HCT116 (cell line): Measurements from ENCODE around the gene CTNNA2. TPM values are rescaled to one million over a fixed set of nuclear protein-coding genes. Genes with fewer than 3 reads are reported as not detected.

ENCODE experiments used
- ATAC-seq: fragments of 200-7000 bp; cut with Tn5 transposase; 2 replicates; pipeline ENCODE4 v1.9.1; 2020; ENCODE audit warnings: mild to moderate bottlenecking, moderate library complexity
- BruUV-seq: library from RNA; stranded (reverse); fragments of 400-500 nt; replicated peaks from 2 replicates; lab custom pipeline; 2021; lab: Mats Ljungman, UMichigan
- CTCF ChIA-PET: fragments of 300-600 bp; sonication (Branson Sonifier 250); formaldehyde crosslinking; loops from one replicate; lab custom pipeline; 2021; ENCODE audit warnings: antibody characterized with exemption; lab: Charles Lee
- POLR2A ChIA-PET: fragments of 300-600, 350-600 bp; sonication (Branson Sonifier 250); formaldehyde crosslinking; loops from one replicate; lab custom pipeline; 2021; ENCODE audit warnings: antibody characterized with exemption; lab: Charles Lee
- RAD21 ChIA-PET, 2 experiments: fragments of 300-600 bp; sonication (Branson Sonifier 250); formaldehyde crosslinking; loops; one replicate each; lab custom pipeline; 2023; ENCODE audit warnings: low total read pairs in 2 of 2; ENCODE audit not compliant: uncharacterized antibody in 2 of 2, unreplicated experiment in 2 of 2, low non-redundant PET in 1 of 2; lab: Charles Lee
- DNase-seq: peaks from one replicate; pipeline ENCODE4 v3.0.0-alpha.2; 2010; ENCODE audit warnings: low read depth, low spot score
- H2AFZ ChIP-seq: fragments of 200-600 bp; shearing (Covaris generic), sonication (generic); 2 replicates; pipeline ENCODE4 v1.6.1; 2017; ENCODE audit warnings: low read depth, mixed run types, mixed read lengths, antibody characterized with exemption, low read length; ENCODE audit not compliant: poor library complexity, severe bottlenecking
- H3K27ac ChIP-seq: 2 replicates; pipeline ENCODE4 v1.5.1; 2012; ENCODE audit warnings: low read depth, low read length
- H3K27me3 ChIP-seq: fragments of 200-600 bp; sonication (generic); 2 replicates; pipeline ENCODE4 v1.6.1; 2016; ENCODE audit warnings: mixed run types, low read length, mixed read lengths; ENCODE audit not compliant: insufficient read depth
- H3K36me3 ChIP-seq, 2 experiments: fragments of 200-500 bp in 1 of 2; fragments of 200-600 bp in 1 of 2; sonication (Bioruptor generic) in 1 of 2; sonication (generic) in 1 of 2; 2 replicates each; pipeline versions ENCODE4 v1.5.1 to v1.6.1; 2014 to 2016; ENCODE audit warnings: low read length in 2 of 2, inconsistent platforms in 1 of 2, mixed read lengths in 1 of 2, mixed run types in 1 of 2; ENCODE audit not compliant: insufficient read depth in 2 of 2, control insufficient read depth in 1 of 2
- H3K4me1 ChIP-seq, 2 experiments: fragments of 200-600 bp in 1 of 2; sonication (generic) in 1 of 2; 2 replicates each; pipeline versions ENCODE4 v1.5.1 to v1.6.1; 2012 to 2017; ENCODE audit warnings: low read length in 2 of 2, inconsistent platforms in 1 of 2, mild to moderate bottlenecking in 1 of 2, mixed read lengths in 1 of 2, mixed run types in 1 of 2, moderate library complexity in 1 of 2; ENCODE audit not compliant: insufficient read depth in 2 of 2, control insufficient read depth in 1 of 2
- H3K4me2 ChIP-seq: fragments of 200-600 bp; sonication (generic); 2 replicates; pipeline ENCODE4 v1.6.1; 2017; ENCODE audit warnings: mixed run types, low read length, mixed read lengths
- H3K4me3 ChIP-seq, 2 experiments: fragments of 200-600 bp in 1 of 2; sonication (generic) in 1 of 2; replicated peaks in 1 of 2; 2 replicates each; pipeline ENCODE4 v1.5.1; 2011 to 2016; ENCODE audit warnings: low read length in 2 of 2, control low read depth in 1 of 2, low read depth in 1 of 2, mild to moderate bottlenecking in 1 of 2, mixed read lengths in 1 of 2, mixed run types in 1 of 2
- H3K79me2 ChIP-seq: fragments of 200-600 bp; sonication (generic); 2 replicates; pipeline ENCODE4 v1.6.1; 2017; ENCODE audit warnings: mild to moderate bottlenecking, mixed run types, low read length, moderate library complexity, mixed read lengths; ENCODE audit not compliant: insufficient read depth
- H3K9ac ChIP-seq: fragments of 200-600 bp; sonication (generic); 2 replicates; pipeline ENCODE4 v1.6.1; 2016; ENCODE audit warnings: low read length, mixed read lengths
- H3K9me2 ChIP-seq: fragments of 200-600 bp; sonication (generic), shearing (Covaris generic); 2 replicates; pipeline ENCODE4 v1.6.1; 2017; ENCODE audit warnings: mixed run types, mild to moderate bottlenecking, moderate library complexity; ENCODE audit not compliant: insufficient read depth
- H3K9me3 ChIP-seq, 2 experiments: fragments of 200-500 bp in 1 of 2; fragments of 200-600 bp in 1 of 2; sonication (Bioruptor generic) in 1 of 2; sonication (generic) in 1 of 2; 2 replicates each; pipeline ENCODE4 v1.6.1; 2014 to 2017; ENCODE audit warnings: low read length in 2 of 2, mixed read lengths in 2 of 2, inconsistent platforms in 1 of 2, low read depth in 1 of 2, mild to moderate bottlenecking in 1 of 2, mixed run types in 1 of 2, moderate library complexity in 1 of 2; ENCODE audit not compliant: control insufficient read depth in 1 of 2, insufficient read depth in 1 of 2
- H4K20me1 ChIP-seq: fragments of 200-600 bp; sonication (generic), shearing (Covaris generic); 2 replicates; pipeline ENCODE4 v1.6.1; 2017; ENCODE audit warnings: mixed run types, mild to moderate bottlenecking, moderate library complexity; ENCODE audit not compliant: insufficient read depth
- EZH2phosphoT487 ChIP-seq: fragments of 200-600 bp; IDR thresholded peaks from 2 replicates; pipeline ENCODE4 v1.6.1; 2018; ENCODE audit warnings: antibody characterized with exemption, borderline replicate concordance
- POLR2AphosphoS5 ChIP-seq: IDR thresholded peaks from 2 replicates; pipeline ENCODE4 v1.6.1; 2011; ENCODE audit warnings: mild to moderate bottlenecking, low read depth, low read length, moderate library complexity
- RAD21 ChIP-seq: IDR thresholded peaks from 2 replicates; pipeline ENCODE4 v1.6.1; 2012; ENCODE audit warnings: low read depth, mild to moderate bottlenecking
- SRF ChIP-seq: IDR thresholded peaks from 2 replicates; pipeline ENCODE4 v1.6.1; 2012; ENCODE audit warnings: low read depth
- TCF7L2 ChIP-seq: IDR thresholded peaks from 2 replicates; pipeline ENCODE4 v1.7.0; 2011; ENCODE audit warnings: borderline replicate concordance, inconsistent platforms; ENCODE audit not compliant: insufficient read depth, insufficient read length; ENCODE audit errors: extremely low read depth
- YY1 ChIP-seq: IDR thresholded peaks from 2 replicates; pipeline ENCODE4 v1.6.1; 2011; ENCODE audit warnings: low read length, low read depth, moderate library complexity, mild to moderate bottlenecking; ENCODE audit not compliant: insufficient replicate concordance; ENCODE audit errors: extremely low read depth
- ZFX ChIP-seq: fragments of 450-650 bp; IDR thresholded peaks from 2 replicates; pipeline ENCODE4 v1.6.1; 2017
- ZNF274 ChIP-seq: fragments of 200-500 bp; sonication (Bioruptor generic); IDR thresholded peaks from 2 replicates; pipeline ENCODE4 v1.6.1; 2014; ENCODE audit warnings: mild to moderate bottlenecking, low read depth, low read length, inconsistent platforms
- intact Hi-C: fragments of 100-400 bp; cut with micrococcal nuclease; formaldehyde crosslinking; loops from 2 replicates; pipeline ENCODE4 v1.10.0; 2022
- total RNA-seq: library from RNA; stranded (reverse); gene quantifications from one replicate; pipeline ENCODE4 v1.2.1, GENCODE V29; 2021; ENCODE audit not compliant: unreplicated experiment
- TF ChIP-seq, protein P1 (sequence below), 3 experiments: fragments of 200-600 bp in 1 of 3; sonication (generic) in 1 of 3; IDR thresholded peaks in 2 of 3; conservative IDR thresholded peaks in 1 of 3; 2 replicates each; pipeline ENCODE4 v1.5.1; 2012 to 2017; ENCODE audit warnings: low read depth in 2 of 3, low read length in 2 of 3, antibody characterized with exemption in 1 of 3, borderline replicate concordance in 1 of 3, control low read depth in 1 of 3, mild to moderate bottlenecking in 1 of 3, mixed read lengths in 1 of 3, mixed run types in 1 of 3, moderate library complexity in 1 of 3; ENCODE audit not compliant: insufficient read depth in 1 of 3
- TF ChIP-seq, protein P2 (sequence below): IDR thresholded peaks from 2 replicates; pipeline ENCODE4 v1.6.1; 2012

Gene CTNNA2
- total RNA-seq, 1 experiment from 2014 or later, result not detected

DNA sequence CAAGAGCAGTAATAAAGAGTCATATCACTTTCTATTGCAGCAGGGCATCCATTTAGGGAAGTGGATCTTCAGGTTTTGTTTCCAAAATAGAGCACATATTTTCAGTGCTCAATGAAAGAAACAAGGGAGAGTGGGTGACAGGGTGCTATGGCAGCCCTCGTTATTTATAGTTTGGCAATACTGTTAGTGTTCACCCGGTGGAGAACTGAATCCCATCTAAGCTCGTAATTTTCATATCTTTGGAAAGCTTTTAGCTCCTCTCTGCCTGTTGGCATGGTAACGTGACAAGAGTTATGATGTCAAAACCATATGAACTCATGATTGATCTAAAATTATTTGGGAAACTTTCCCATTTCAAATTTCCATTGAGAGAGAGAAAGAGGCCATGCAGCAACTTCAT, 459.8 kb downstream of the CTNNA2 start:
- ChIA-PET POLR2A (no interaction called here), RAD21 (no interaction called here), CTCF (no interaction called here)
- intact Hi-C loops, result no loop called here
- DNase-seq (no peak), ATAC-seq (no peak)
- TF ChIP-seq ZFX, result no peak
- no peak for TF ChIP-seq EZH2phosphoT487
- TF ChIP-seq, protein P1, sequence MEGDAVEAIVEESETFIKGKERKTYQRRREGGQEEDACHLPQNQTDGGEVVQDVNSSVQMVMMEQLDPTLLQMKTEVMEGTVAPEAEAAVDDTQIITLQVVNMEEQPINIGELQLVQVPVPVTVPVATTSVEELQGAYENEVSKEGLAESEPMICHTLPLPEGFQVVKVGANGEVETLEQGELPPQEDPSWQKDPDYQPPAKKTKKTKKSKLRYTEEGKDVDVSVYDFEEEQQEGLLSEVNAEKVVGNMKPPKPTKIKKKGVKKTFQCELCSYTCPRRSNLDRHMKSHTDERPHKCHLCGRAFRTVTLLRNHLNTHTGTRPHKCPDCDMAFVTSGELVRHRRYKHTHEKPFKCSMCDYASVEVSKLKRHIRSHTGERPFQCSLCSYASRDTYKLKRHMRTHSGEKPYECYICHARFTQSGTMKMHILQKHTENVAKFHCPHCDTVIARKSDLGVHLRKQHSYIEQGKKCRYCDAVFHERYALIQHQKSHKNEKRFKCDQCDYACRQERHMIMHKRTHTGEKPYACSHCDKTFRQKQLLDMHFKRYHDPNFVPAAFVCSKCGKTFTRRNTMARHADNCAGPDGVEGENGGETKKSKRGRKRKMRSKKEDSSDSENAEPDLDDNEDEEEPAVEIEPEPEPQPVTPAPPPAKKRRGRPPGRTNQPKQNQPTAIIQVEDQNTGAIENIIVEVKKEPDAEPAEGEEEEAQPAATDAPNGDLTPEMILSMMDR (IDR thresholded peaks at IDR 0.05 in 2 of 3, conservative IDR thresholded peaks at IDR 0.05 in 1 of 3; ENCODE audit: borderline replicate concordance in 1 of 3, insufficient read depth in 1 of 3, low read depth in 2 of 3, low read length in 2 of 3), result no peak
- H3K9me2 ChIP-seq, result no peaks in the 10 kb centered on the region
- no TSS peak for BruUV-seq
- no peaks in the 10 kb centered on the region for H4K20me1 ChIP-seq
- H3K4me2 ChIP-seq, result no peak overlapping the region
- peaks cover 0 to 4% of the 10 kb centered on the region in 2 experiments; a peak in 2 of 4 replicates for H3K9me3 ChIP-seq
- no peaks in the 10 kb centered on the region for H3K36me3 ChIP-seq
- no peaks in the 10 kb centered on the region for H3K79me2 ChIP-seq
- no peaks in the 10 kb centered on the region for H3K27me3 ChIP-seq
- H3K4me1 ChIP-seq, result no peaks in the 10 kb centered on the region
- H3K27ac ChIP-seq, result no peak overlapping the region
- H3K9ac ChIP-seq, result no peak overlapping the region
- no peak overlapping the region for H3K4me3 ChIP-seq
- no peak overlapping the region for H2AFZ ChIP-seq

DNA sequence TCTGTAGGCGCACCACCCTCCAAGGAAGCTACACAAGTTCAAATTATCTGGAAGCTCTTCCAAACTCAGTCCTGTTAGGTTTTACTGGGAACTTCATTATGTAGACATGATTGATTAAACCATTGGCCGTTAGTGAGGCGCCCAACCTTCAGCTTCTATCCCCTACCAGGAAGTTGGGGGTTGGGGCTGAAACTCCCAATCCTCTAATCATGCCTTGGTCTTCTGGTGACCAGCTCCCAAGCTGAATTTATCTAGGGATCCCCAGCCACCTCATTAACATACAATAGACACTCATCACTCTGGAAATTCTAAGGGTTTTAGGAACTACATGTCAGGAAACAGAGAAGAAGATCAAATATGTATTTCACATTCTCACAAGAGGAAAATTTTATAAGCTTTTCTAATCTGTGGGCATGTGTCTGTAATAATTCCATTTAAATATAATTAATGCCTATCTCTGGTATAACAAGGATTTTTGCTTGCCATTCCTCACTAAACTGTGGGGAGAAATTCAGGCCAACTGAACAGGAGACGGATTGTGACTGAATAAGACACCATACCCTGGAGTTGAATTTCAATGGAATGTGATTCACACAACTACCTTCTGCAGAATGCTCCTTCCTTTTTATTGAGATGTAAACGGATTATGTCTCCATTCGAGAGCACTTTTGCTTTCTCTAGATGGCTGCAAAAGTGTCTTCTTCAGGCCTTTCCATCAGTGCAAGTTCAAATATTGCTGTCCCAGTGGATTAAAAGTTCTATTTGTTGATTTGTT, 463.1 kb downstream of the CTNNA2 start:
- ChIA-PET CTCF (no interaction called here), POLR2A (no interaction called here), RAD21 (no interaction called here)
- H4K20me1 ChIP-seq, result no peaks in the 10 kb centered on the region
- H3K4me2 ChIP-seq, result no peak overlapping the region
- DNase-seq, result no peak
- H3K4me1 ChIP-seq, result no peaks in the 10 kb centered on the region
- ATAC-seq, result no peak
- H2AFZ ChIP-seq, result no peak overlapping the region
- no peaks in the 10 kb centered on the region for H3K79me2 ChIP-seq
- H3K9me2 ChIP-seq, result no peaks in the 10 kb centered on the region
- no peaks in the 10 kb centered on the region for H3K27me3 ChIP-seq
- BruUV-seq, result no TSS peak
- H3K27ac ChIP-seq, result no peak overlapping the region
- intact Hi-C loops, result no loop called here
- no peaks in the 10 kb centered on the region for H3K36me3 ChIP-seq
- H3K4me3 ChIP-seq, result no peak overlapping the region
- peaks cover 0 to 4% of the 10 kb centered on the region in 2 experiments; a peak in 2 of 4 replicates for H3K9me3 ChIP-seq
- no peak overlapping the region for H3K9ac ChIP-seq
- TF ChIP-seq EZH2phosphoT487 (no peak), POLR2AphosphoS5 (no peak), RAD21 (no peak), YY1 (no peak), ZNF274 (no peak), TCF7L2 (no peak), SRF (no peak)
- TF ChIP-seq, protein P1 (IDR thresholded peaks at IDR 0.05 in 2 of 3, conservative IDR thresholded peaks at IDR 0.05 in 1 of 3; ENCODE audit: borderline replicate concordance in 1 of 3, insufficient read depth in 1 of 3, low read depth in 2 of 3, low read length in 2 of 3), result no peak
- TF ChIP-seq, protein P2, sequence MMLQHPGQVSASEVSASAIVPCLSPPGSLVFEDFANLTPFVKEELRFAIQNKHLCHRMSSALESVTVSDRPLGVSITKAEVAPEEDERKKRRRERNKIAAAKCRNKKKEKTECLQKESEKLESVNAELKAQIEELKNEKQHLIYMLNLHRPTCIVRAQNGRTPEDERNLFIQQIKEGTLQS, result no peak
